ENCODE results near the gene ZBED6.
"Not testable (repeated sequence)": the region's sequence is repeated elsewhere in the genome, so short reads cannot be mapped to it uniquely, and the experiment has no call there.

Gene ZBED6

GRCh38 chr1:203828503-203828902, 33.1 kb downstream of the ZBED6 start:
- Histone ChIP-seq H3K4me2 (no peak overlapping the region), H3K9ac (no peak overlapping the region)

GRCh38 chr1:203829247-203829646, 33.8 kb downstream of the ZBED6 start:
- not testable (repeated sequence) for H3K4me2 ChIP-seq; H3K4me3 ChIP-seq (IDR thresholded peaks at IDR 0.05; ENCODE audit: insufficient read depth, low read depth, low read length); H3K27me3 ChIP-seq (ENCODE audit: insufficient read depth, low read depth); H3K27ac ChIP-seq; H2AFZ ChIP-seq (ENCODE audit: low read depth); H3K4me1 ChIP-seq (ENCODE audit: low read depth, poor library complexity, severe bottlenecking); H3K9ac ChIP-seq; H3K79me2 ChIP-seq (ENCODE audit: insufficient read depth, low read depth); H4K20me1 ChIP-seq (ENCODE audit: insufficient read depth)
- peaks cover 21% of the 10 kb centered on the region; the same call in 1 of the 2 replicates for H3K36me3 ChIP-seq (ENCODE audit: insufficient read depth)

More at GRCh38 chr1:203828503-203828902, 33.1 kb downstream of the ZBED6 start:
- TF ChIP-seq CTCF (conservative IDR thresholded peaks at IDR 0.05; ENCODE audit: low read depth, low read length): no peak
- H3K27me3 ChIP-seq (ENCODE audit: insufficient read depth, low read depth): no peaks in the 10 kb centered on the region
- H3K27ac ChIP-seq: no peak overlapping the region
- H4K20me1 ChIP-seq (ENCODE audit: insufficient read depth): no peaks in the 10 kb centered on the region
- H3K4me3 ChIP-seq (IDR thresholded peaks at IDR 0.05; ENCODE audit: insufficient read depth, low read depth, low read length): no peak overlapping the region
- no peak overlapping the region for H2AFZ ChIP-seq (ENCODE audit: low read depth)
- H3K36me3 ChIP-seq (ENCODE audit: insufficient read depth): peaks cover 13% of the 10 kb centered on the region; the same call in 1 of the 2 replicates
- peaks cover 5% of the 10 kb centered on the region; the same call in 1 of the 2 replicates for H3K79me2 ChIP-seq (ENCODE audit: insufficient read depth, low read depth)
- H3K4me1 ChIP-seq (ENCODE audit: low read depth, poor library complexity, severe bottlenecking): no peaks in the 10 kb centered on the region

DNA sequence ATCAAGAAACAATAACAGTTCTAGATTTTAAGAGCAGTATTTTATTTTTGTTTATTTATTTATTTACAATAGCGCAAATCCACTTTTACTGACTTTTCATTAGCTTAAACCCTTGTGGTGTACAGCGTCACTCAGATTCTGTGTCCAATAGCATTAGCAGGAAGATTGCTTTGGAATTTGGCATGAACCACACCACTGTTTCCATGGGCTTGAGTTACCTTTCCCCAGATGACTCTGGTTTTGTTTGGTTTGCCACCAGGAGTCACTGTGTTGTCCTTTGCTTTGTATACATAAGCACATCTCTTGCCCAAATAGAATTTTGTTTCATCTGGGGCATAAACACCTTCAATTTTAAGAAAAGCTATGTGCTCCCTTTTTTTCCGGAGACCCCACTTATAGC, 40.1 kb downstream of the ZBED6 start:
- Histone ChIP-seq H3K79me2 (ENCODE audit: insufficient read depth, low read depth) (no peaks in the 10 kb centered on the region), H3K27me3 (ENCODE audit: insufficient read depth, low read depth) (no peaks in the 10 kb centered on the region), H3K27ac (no peak overlapping the region), H3K36me3 (ENCODE audit: insufficient read depth) (peaks cover 30% of the 10 kb centered on the region; the same call in 1 of the 2 replicates), H2AFZ (ENCODE audit: low read depth) (no peak overlapping the region), H3K9ac (no peak overlapping the region), H3K4me2 (no peak overlapping the region), H4K20me1 (ENCODE audit: insufficient read depth) (no peaks in the 10 kb centered on the region), H3K4me1 (ENCODE audit: low read depth, poor library complexity, severe bottlenecking) (no peaks in the 10 kb centered on the region), H3K4me3 (IDR thresholded peaks at IDR 0.05; ENCODE audit: insufficient read depth, low read depth, low read length) (no peak overlapping the region)
- TF ChIP-seq CTCF (conservative IDR thresholded peaks at IDR 0.05; ENCODE audit: low read depth, low read length): 0 out of 2 replicates have a peak, but pooled peaks have one; percentile 39

GRCh38 chr1:203839081-203839480, 43.7 kb downstream of the ZBED6 start:
- no peaks in the 10 kb centered on the region for H3K27me3 ChIP-seq (ENCODE audit: insufficient read depth, low read depth)
- H3K4me1 ChIP-seq (ENCODE audit: low read depth, poor library complexity, severe bottlenecking): no peaks in the 10 kb centered on the region
- H3K4me3 ChIP-seq (IDR thresholded peaks at IDR 0.05; ENCODE audit: insufficient read depth, low read depth, low read length): no peak overlapping the region
- TF ChIP-seq CTCF (conservative IDR thresholded peaks at IDR 0.05; ENCODE audit: low read depth, low read length): no peak
- no peaks in the 10 kb centered on the region for H3K79me2 ChIP-seq (ENCODE audit: insufficient read depth, low read depth)
- no peak overlapping the region for H2AFZ ChIP-seq (ENCODE audit: low read depth)
- no peak overlapping the region for H3K27ac ChIP-seq
- H4K20me1 ChIP-seq (ENCODE audit: insufficient read depth): no peaks in the 10 kb centered on the region
- H3K4me2 ChIP-seq: no peak overlapping the region
- no peak overlapping the region for H3K9ac ChIP-seq
- H3K36me3 ChIP-seq (ENCODE audit: insufficient read depth): peaks cover 22% of the 10 kb centered on the region; the same call in 1 of the 2 replicates

- Histone ChIP-seq H3K9ac (no peak overlapping the region), H3K4me2 (no peak overlapping the region), H3K79me2 (ENCODE audit: insufficient read depth, low read depth) (peaks cover 5% of the 10 kb centered on the region; the same call in 1 of the 2 replicates), H3K27me3 (ENCODE audit: insufficient read depth, low read depth) (no peaks in the 10 kb centered on the region), H3K36me3 (ENCODE audit: insufficient read depth) (peaks cover 18% of the 10 kb centered on the region; the same call in 1 of the 2 replicates), H3K27ac (no peak overlapping the region), H2AFZ (ENCODE audit: low read depth) (no peak overlapping the region), H3K4me3 (IDR thresholded peaks at IDR 0.05; ENCODE audit: insufficient read depth, low read depth, low read length) (no peak overlapping the region), H4K20me1 (ENCODE audit: insufficient read depth) (no peaks in the 10 kb centered on the region), H3K4me1 (ENCODE audit: low read depth, poor library complexity, severe bottlenecking) (no peaks in the 10 kb centered on the region)
- TF ChIP-seq CTCF (conservative IDR thresholded peaks at IDR 0.05; ENCODE audit: low read depth, low read length): no peak
Measured at GRCh38 chr1:203840208-203840808, 44.9 kb downstream of the ZBED6 start.
